HCT116 (cell line): ENCODE data around the gene MID1.

Experiments
- ATF3 ChIP-seq: IDR thresholded peaks from 2 replicates; pipeline ENCODE4 v1.6.1; 2012
- CBX3 ChIP-seq: IDR thresholded peaks from 2 replicates; pipeline ENCODE4 v1.6.1; 2012; ENCODE audit warnings: low read depth
- CEBPB ChIP-seq: IDR thresholded peaks from 2 replicates; pipeline ENCODE4 v1.6.1; 2012; ENCODE audit warnings: low read depth
- CTCF ChIP-seq, 3 experiments: fragments of 200-600 bp in 1 of 3; sonication (generic) in 1 of 3; IDR thresholded peaks in 2 of 3; conservative IDR thresholded peaks in 1 of 3; 2 replicates each; pipeline ENCODE4 v1.5.1; 2012 to 2017; ENCODE audit warnings: low read depth in 2 of 3, low read length in 2 of 3, antibody characterized with exemption in 1 of 3, borderline replicate concordance in 1 of 3, control low read depth in 1 of 3, mild to moderate bottlenecking in 1 of 3, mixed read lengths in 1 of 3, mixed run types in 1 of 3, moderate library complexity in 1 of 3; ENCODE audit not compliant: insufficient read depth in 1 of 3
- EZH2 ChIP-seq: fragments of 200-600 bp; sonication (generic); IDR thresholded peaks from 2 replicates; pipeline ENCODE4 v1.6.1; 2017; ENCODE audit warnings: antibody characterized with exemption, mixed run types
- EZH2phosphoT487 ChIP-seq: fragments of 200-600 bp; IDR thresholded peaks from 2 replicates; pipeline ENCODE4 v1.6.1; 2018; ENCODE audit warnings: antibody characterized with exemption, borderline replicate concordance
- MAX ChIP-seq: IDR thresholded peaks from 2 replicates; pipeline ENCODE4 v1.6.1; 2012
- POLR2A ChIP-seq: IDR thresholded peaks from 2 replicates; pipeline ENCODE4 v1.7.0; 2011; ENCODE audit warnings: borderline replicate concordance; ENCODE audit not compliant: insufficient read depth, insufficient read length; ENCODE audit errors: extremely low read depth
- POLR2AphosphoS5 ChIP-seq: IDR thresholded peaks from 2 replicates; pipeline ENCODE4 v1.6.1; 2011; ENCODE audit warnings: mild to moderate bottlenecking, low read depth, low read length, moderate library complexity
- RAD21 ChIP-seq: IDR thresholded peaks from 2 replicates; pipeline ENCODE4 v1.6.1; 2012; ENCODE audit warnings: low read depth, mild to moderate bottlenecking
- REST ChIP-seq: IDR thresholded peaks from 2 replicates; pipeline ENCODE4 v1.6.1; 2012; ENCODE audit warnings: low read depth
- SIN3A ChIP-seq: IDR thresholded peaks from 2 replicates; pipeline ENCODE4 v1.6.1; 2012; ENCODE audit warnings: low read depth
- ZBTB33 ChIP-seq: IDR thresholded peaks from 2 replicates; pipeline ENCODE4 v1.6.1; 2011; ENCODE audit warnings: mild to moderate bottlenecking, low read length, moderate library complexity; ENCODE audit not compliant: insufficient replicate concordance; ENCODE audit errors: extremely low read depth
- ZNF274 ChIP-seq: fragments of 200-500 bp; sonication (Bioruptor generic); IDR thresholded peaks from 2 replicates; pipeline ENCODE4 v1.6.1; 2014; ENCODE audit warnings: mild to moderate bottlenecking, low read depth, low read length, inconsistent platforms

GRCh38 chrX:10404436-10404835 is 215.9 kb downstream of the MID1 start:
- TF ChIP-seq EZH2phosphoT487 (no peak), CTCF (IDR thresholded peaks at IDR 0.05 in 2 of 3, conservative IDR thresholded peaks at IDR 0.05 in 1 of 3; ENCODE audit: borderline replicate concordance in 1 of 3, insufficient read depth in 1 of 3, low read depth in 2 of 3, low read length in 2 of 3) (no peak), POLR2A (no peak), ZNF274 (no peak), ATF3 (no peak), EZH2 (no peak), ZBTB33 (no peak), CEBPB (no peak), RAD21 (no peak), MAX (no peak), SIN3A (no peak), CBX3 (no peak), REST (no peak), POLR2AphosphoS5 (no peak)
